ENCODE measurements around the gene ATXN7.

DNA sequence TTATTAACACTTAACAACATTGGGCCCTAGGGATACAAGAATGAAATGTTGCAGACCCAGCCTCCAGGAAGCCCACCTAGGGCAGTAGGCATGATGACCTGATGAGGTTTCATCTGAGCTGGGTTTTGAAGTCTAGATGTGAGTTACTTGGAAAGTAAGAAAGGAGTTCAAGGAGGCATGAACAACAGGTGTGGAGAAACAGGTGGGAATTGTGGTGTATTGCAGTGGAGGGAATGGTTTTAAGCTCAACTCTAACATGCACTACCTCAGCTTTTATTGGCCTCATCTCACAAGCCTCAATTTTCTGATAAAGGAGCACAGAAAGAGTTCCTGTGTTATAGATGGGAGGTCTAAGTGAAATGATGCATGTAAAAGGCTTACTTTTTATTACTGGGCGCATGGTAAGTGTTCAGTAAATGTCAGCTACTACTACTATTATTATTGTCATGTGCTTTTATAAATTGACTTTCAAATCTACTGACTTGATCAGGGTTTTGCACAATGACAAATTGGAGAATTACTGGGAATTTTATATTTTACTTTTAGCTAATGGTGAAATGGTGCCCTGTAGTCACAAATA is 29.2 kb downstream of the ATXN7 start:
- TF ChIP-seq POLR2AphosphoS5 (IDR thresholded peaks at IDR 0.05): no peak
- TF ChIP-seq, protein P1, sequence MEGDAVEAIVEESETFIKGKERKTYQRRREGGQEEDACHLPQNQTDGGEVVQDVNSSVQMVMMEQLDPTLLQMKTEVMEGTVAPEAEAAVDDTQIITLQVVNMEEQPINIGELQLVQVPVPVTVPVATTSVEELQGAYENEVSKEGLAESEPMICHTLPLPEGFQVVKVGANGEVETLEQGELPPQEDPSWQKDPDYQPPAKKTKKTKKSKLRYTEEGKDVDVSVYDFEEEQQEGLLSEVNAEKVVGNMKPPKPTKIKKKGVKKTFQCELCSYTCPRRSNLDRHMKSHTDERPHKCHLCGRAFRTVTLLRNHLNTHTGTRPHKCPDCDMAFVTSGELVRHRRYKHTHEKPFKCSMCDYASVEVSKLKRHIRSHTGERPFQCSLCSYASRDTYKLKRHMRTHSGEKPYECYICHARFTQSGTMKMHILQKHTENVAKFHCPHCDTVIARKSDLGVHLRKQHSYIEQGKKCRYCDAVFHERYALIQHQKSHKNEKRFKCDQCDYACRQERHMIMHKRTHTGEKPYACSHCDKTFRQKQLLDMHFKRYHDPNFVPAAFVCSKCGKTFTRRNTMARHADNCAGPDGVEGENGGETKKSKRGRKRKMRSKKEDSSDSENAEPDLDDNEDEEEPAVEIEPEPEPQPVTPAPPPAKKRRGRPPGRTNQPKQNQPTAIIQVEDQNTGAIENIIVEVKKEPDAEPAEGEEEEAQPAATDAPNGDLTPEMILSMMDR (IDR thresholded peaks at IDR 0.05): no peak
- TF ChIP-seq POLR2A (IDR thresholded peaks at IDR 0.05): no peak

Data from stomach (tissue), 4 donors.